HepG2 (cell line): ENCODE measurements around the gene NBPF1. TPM values are rescaled to one million over a fixed set of nuclear protein-coding genes. Genes with fewer than 3 reads are reported as not detected.
"Not testable (repeated sequence)": the region's sequence is repeated elsewhere in the genome, so short reads cannot be mapped to it uniquely, and the experiment has no call there.

Source experiments
- ATAC-seq: fragments of 200-7000 bp; cut with Tn5 transposase; 3 replicates; pipeline ENCODE4 v1.9.1; 2020; ENCODE audit warnings: mild to moderate bottlenecking, moderate library complexity
- BruUV-seq: library from RNA; stranded (reverse); fragments of 400-500 nt; replicated peaks from 2 replicates; lab custom pipeline; 2021; lab: Mats Ljungman, UMichigan
- CTCF ChIA-PET: fragments of 300-600 bp; formaldehyde crosslinking; extraction: SDS; loops from one replicate; lab custom pipeline; 2021; ENCODE audit warnings: low total read pairs, inconsistent platforms, low intra/inter-chr PET ratio; lab: Yijun Ruan, JAX
- POLR2A ChIA-PET: fragments of 350-600 bp; sonication (Branson Sonifier 250); formaldehyde crosslinking; loops from one replicate; lab custom pipeline; 2020; ENCODE audit warnings: antibody characterized with exemption, inconsistent platforms; lab: Yijun Ruan, JAX
- DNase-seq: peaks from one replicate; pipeline ENCODE4 v3.0.0-alpha.2; 2015; ENCODE audit warnings: low spot score
- FAIRE-seq: peaks from 3 replicates; lab custom pipeline; 2011; peaks lifted over from hg19 to GRCh38; lab: Jason Lieb, UNC
- H2AFZ ChIP-seq: one replicate; pipeline ENCODE4 v1.6.1; 2011; ENCODE audit warnings: low read length, inconsistent platforms
- H3K27ac ChIP-seq: fragments of 300-600 bp; 3 replicates; pipeline ENCODE4 v1.8.0; 2011; ENCODE audit warnings: mixed run types, mild to moderate bottlenecking, mixed read lengths, low read length, inconsistent platforms; ENCODE audit not compliant: insufficient read depth; ENCODE audit errors: extremely low read length
- H3K27me3 ChIP-seq, 2 experiments: fragments of 200-600 bp in 1 of 2; 2 replicates in 1 of 2; 3 replicates in 1 of 2; pipeline versions ENCODE4 v1.6.0 to v1.8.0; 2011; ENCODE audit warnings: low read length in 2 of 2, mild to moderate bottlenecking in 2 of 2, moderate library complexity in 2 of 2, inconsistent platforms in 1 of 2; ENCODE audit not compliant: insufficient read depth in 2 of 2, control insufficient read depth in 1 of 2
- H3K36me3 ChIP-seq, 2 experiments: fragments of 200-600 bp in 1 of 2; replicated peaks in 1 of 2; 2 replicates in 1 of 2; 3 replicates in 1 of 2; pipeline versions ENCODE4 v1.5.1 to v1.8.0; 2011; ENCODE audit warnings: low read length in 2 of 2, inconsistent platforms in 1 of 2; ENCODE audit not compliant: insufficient read depth in 2 of 2, control insufficient read depth in 1 of 2
- H3K4me1 ChIP-seq: 2 replicates; pipeline ENCODE4 v1.5.1; 2012; ENCODE audit warnings: low read length, inconsistent platforms; ENCODE audit not compliant: insufficient read depth
- H3K4me2 ChIP-seq: 2 replicates; pipeline ENCODE4 v1.6.0; 2011; ENCODE audit warnings: low read depth, low read length, inconsistent platforms
- H3K4me3 ChIP-seq, 3 experiments: fragments of 200-600 bp in 1 of 3; sonication (generic), shearing (Covaris generic) in 1 of 3; replicated peaks in 1 of 3; 2 replicates each; pipeline ENCODE4 v1.5.1; 2011 to 2016; ENCODE audit warnings: low read length in 3 of 3, inconsistent platforms in 2 of 3, low read depth in 2 of 3, mild to moderate bottlenecking in 2 of 3, control low read depth in 1 of 3, mixed read lengths in 1 of 3; ENCODE audit not compliant: insufficient read depth in 1 of 3
- H3K79me2 ChIP-seq: one replicate; pipeline ENCODE4 v1.6.1; 2011; ENCODE audit warnings: low read length, inconsistent platforms; ENCODE audit not compliant: insufficient read depth
- H3K9ac ChIP-seq: 2 replicates; pipeline ENCODE4 v1.6.0; 2011; ENCODE audit warnings: mild to moderate bottlenecking, low read depth, low read length, inconsistent platforms; ENCODE audit not compliant: insufficient read depth
- H3K9me3 ChIP-seq: 2 replicates; pipeline ENCODE4 v1.5.1; 2012; ENCODE audit warnings: mild to moderate bottlenecking, low read length
- H4K20me1 ChIP-seq: 2 replicates; pipeline ENCODE4 v1.6.0; 2011; ENCODE audit warnings: inconsistent platforms, mild to moderate bottlenecking, low read length, moderate library complexity; ENCODE audit not compliant: insufficient read depth
- AFF4 ChIP-seq: sonication (generic); formaldehyde crosslinking; IDR thresholded peaks from 2 replicates; pipeline ENCODE4 v1.4.0; 2020; ENCODE audit warnings: missing genetic modification reagents
- EED ChIP-seq: sonication (generic); formaldehyde crosslinking; IDR thresholded peaks from 2 replicates; pipeline ENCODE4 v1.5.0; 2020; ENCODE audit warnings: mild to moderate bottlenecking, missing genetic modification reagents
- FOSL1 ChIP-seq: sonication (generic); formaldehyde crosslinking; IDR thresholded peaks from 2 replicates; pipeline ENCODE4 v1.9.0; 2021; ENCODE audit warnings: missing genetic modification reagents, borderline replicate concordance
- MAZ ChIP-seq, 2 experiments: sonication (generic) in 1 of 2; formaldehyde crosslinking in 1 of 2; IDR thresholded peaks; 2 replicates each; pipeline versions ENCODE4 v1.5.0 to v1.6.1; 2012 to 2020; ENCODE audit warnings: low read depth in 2 of 2, mild to moderate bottlenecking in 2 of 2, borderline replicate concordance in 1 of 2, improper control_type of control experiment in 1 of 2, low read length in 1 of 2, missing genetic modification reagents in 1 of 2, moderate library complexity in 1 of 2
- MEIS2 ChIP-seq: sonication (generic); formaldehyde crosslinking; IDR thresholded peaks from 2 replicates; pipeline ENCODE4 v1.9.0; 2021; ENCODE audit warnings: mild to moderate bottlenecking, missing genetic modification reagents
- PREB ChIP-seq: sonication (generic); formaldehyde crosslinking; IDR thresholded peaks from 2 replicates; pipeline ENCODE4 v1.4.0; 2020; ENCODE audit warnings: missing genetic modification reagents
- ZNF180 ChIP-seq: sonication (generic); formaldehyde crosslinking; IDR thresholded peaks from 2 replicates; pipeline ENCODE4 v1.4.0; 2020; ENCODE audit warnings: low read depth, missing genetic modification reagents, borderline replicate concordance
- ZNF232 ChIP-seq: sonication (generic); formaldehyde crosslinking; IDR thresholded peaks from 2 replicates; pipeline ENCODE4 v1.4.0; 2020; ENCODE audit warnings: missing genetic modification reagents, borderline replicate concordance
- ZNF788 ChIP-seq: sonication (generic); formaldehyde crosslinking; IDR thresholded peaks from 2 replicates; pipeline ENCODE4 v1.5.0; 2020; ENCODE audit warnings: mild to moderate bottlenecking, missing genetic modification reagents, borderline replicate concordance
- WGBS: methylation state at CpG from one replicate; pipeline ENCODE4 v1.1.6; 2017; ENCODE audit warnings: low lambda C conversion rate; 5-methylcytosine and 5-hydroxymethylcytosine counted together
- in situ Hi-C: cut with HindIII; loops from 2 replicates; pipeline ENCODE4 v1.10.0; 2017; ENCODE audit warnings: low pct_unique_long_range_greater_than_20kb; ENCODE audit not compliant: extremely low pct_ligation_motif_present
- intact Hi-C: fragments of 100-400 bp; cut with micrococcal nuclease; formaldehyde crosslinking; loops from one replicate; pipeline ENCODE4 v1.10.0; 2022; ENCODE audit not compliant: unreplicated experiment
- polyA plus RNA-seq, 8 experiments: library from polyadenylated mRNA; depleted of rRNA in 3 of 8; stranded (reverse) in 7 of 8; unstranded in 1 of 8; fragments of >200 nt; fragmentation: Illumina TruSeq in 4 of 8; extraction: Trizol in 4 of 8; gene quantifications; 2 replicates each; pipeline versions ENCODE4 v1.2.1 to v1.2.3, GENCODE V29; 2011 to 2016; ENCODE audit warnings: low read depth in 4 of 8, missing spikeins in 1 of 8, mixed read lengths in 1 of 8; ENCODE audit not compliant: insufficient read depth in 1 of 8
- total RNA-seq, 5 experiments: library from RNA; depleted of rRNA; stranded (reverse); fragments of >200 nt; fragmentation: Illumina TruSeq; extraction: Trizol; gene quantifications; 2 replicates each; pipeline ENCODE4 v1.2.3, GENCODE V29; 2016; ENCODE audit warnings: low read depth in 1 of 5
- TF ChIP-seq, protein P1 (sequence below): sonication (generic); formaldehyde crosslinking; IDR thresholded peaks from 2 replicates; pipeline ENCODE4 v1.4.0; 2020; ENCODE audit warnings: missing genetic modification reagents

The NBPF1 gene
- total and polyA plus RNA-seq, 2 of the 13 experiments (the other 11 are each of a cell fraction or from before 2014, with no cell fraction given) = 30.3 to 35.6 TPM

DNA sequence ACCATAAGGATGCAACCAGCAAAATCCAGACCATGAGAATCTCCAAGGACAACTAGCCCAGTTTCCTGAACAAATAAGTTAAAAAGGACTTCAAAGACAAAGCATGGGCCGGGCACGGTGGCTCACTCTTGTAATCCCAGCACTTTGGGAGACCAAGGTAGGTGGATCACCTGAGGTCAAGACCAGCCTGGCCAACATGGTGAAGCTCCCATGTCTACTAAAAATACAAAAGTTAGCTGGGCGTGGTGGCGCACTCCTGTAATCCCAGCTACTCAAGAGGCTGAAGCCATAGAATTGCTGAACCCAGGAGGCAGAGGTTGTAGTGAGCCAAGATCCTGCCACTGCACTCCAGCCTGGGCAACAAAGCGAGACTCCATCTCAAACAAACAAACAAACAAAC is 22.6 kb upstream of the NBPF1 start:
- POLR2A ChIA-PET = interaction anchor here (1.0 kb wide), 1 partner anchor 8 kb away, joined by 4 read pairs; no protein-coding TSS in a partner anchor
- H3K27me3 ChIP-seq; in situ Hi-C loops; ATAC-seq; H2AFZ ChIP-seq; H3K4me2 ChIP-seq; H3K9me3 ChIP-seq; FAIRE-seq; CTCF ChIA-PET; DNase-seq; intact Hi-C loops; H3K9ac ChIP-seq; BruUV-seq; H3K4me3 ChIP-seq; H3K27ac ChIP-seq; TF ChIP-seq MAZ (IDR thresholded peaks at IDR 0.05; ENCODE audit: borderline replicate concordance, low read depth, low read length): not testable (repeated sequence)
- peaks cover 38 to 82% of the 10 kb centered on the region in 2 experiments for H3K36me3 ChIP-seq
- peaks cover 58% of the 10 kb centered on the region for H3K79me2 ChIP-seq
- H4K20me1 ChIP-seq = peaks cover 26% of the 10 kb centered on the region; the same call in 1 of the 2 replicates
- 93% methylated on average over 5 of the region's 5 CpGs for WGBS
- peaks cover 25% of the 10 kb centered on the region for H3K4me1 ChIP-seq
- 0 out of 2 replicates have a peak, but pooled peaks have one; percentile 61 for TF ChIP-seq EED (CRISPR knock-in tag)
- TF ChIP-seq PREB = 0 out of 2 replicates have a peak, but pooled peaks have one; percentile 47
- TF ChIP-seq ZNF180 (CRISPR knock-in tag) = peak; percentile 69; the same call in 1 of the 2 replicates
- 0 out of 2 replicates have a peak, but pooled peaks have one; percentile 50 for TF ChIP-seq ZNF232 (CRISPR knock-in tag)
- 0 out of 2 replicates have a peak, but pooled peaks have one; percentile 43 for TF ChIP-seq ZNF788 (CRISPR knock-in tag)
- 0 out of 2 replicates have a peak, but pooled peaks have one; percentile 10 for TF ChIP-seq FOSL1 (CRISPR knock-in tag)
- TF ChIP-seq, protein P1, sequence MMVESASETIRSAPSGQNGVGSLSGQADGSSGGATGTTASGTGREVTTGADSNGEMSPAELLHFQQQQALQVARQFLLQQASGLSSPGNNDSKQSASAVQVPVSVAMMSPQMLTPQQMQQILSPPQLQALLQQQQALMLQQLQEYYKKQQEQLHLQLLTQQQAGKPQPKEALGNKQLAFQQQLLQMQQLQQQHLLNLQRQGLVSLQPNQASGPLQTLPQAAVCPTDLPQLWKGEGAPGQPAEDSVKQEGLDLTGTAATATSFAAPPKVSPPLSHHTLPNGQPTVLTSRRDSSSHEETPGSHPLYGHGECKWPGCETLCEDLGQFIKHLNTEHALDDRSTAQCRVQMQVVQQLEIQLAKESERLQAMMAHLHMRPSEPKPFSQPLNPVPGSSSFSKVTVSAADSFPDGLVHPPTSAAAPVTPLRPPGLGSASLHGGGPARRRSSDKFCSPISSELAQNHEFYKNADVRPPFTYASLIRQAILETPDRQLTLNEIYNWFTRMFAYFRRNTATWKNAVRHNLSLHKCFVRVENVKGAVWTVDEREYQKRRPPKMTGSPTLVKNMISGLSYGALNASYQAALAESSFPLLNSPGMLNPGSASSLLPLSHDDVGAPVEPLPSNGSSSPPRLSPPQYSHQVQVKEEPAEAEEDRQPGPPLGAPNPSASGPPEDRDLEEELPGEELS (CRISPR knock-in tag) = 0 out of 2 replicates have a peak, but pooled peaks have one; percentile 24
- TF ChIP-seq MAZ (CRISPR knock-in tag; IDR thresholded peaks at IDR 0.05; ENCODE audit: low read depth) = 0 out of 2 replicates have a peak, but pooled peaks have one; percentile 42
- 0 out of 2 replicates have a peak, but pooled peaks have one; percentile 33 for TF ChIP-seq MEIS2 (CRISPR knock-in tag)
- 0 out of 2 replicates have a peak, but pooled peaks have one; percentile 24 for TF ChIP-seq AFF4 (CRISPR knock-in tag)
